A673 (cell line): Measurements from ENCODE around the gene PLXDC2.

Experiments
- EZH2 ChIP-seq: fragments of 200-600 bp; sonication (generic); IDR thresholded peaks from 2 replicates; pipeline ENCODE4 v1.6.1; 2017; ENCODE audit warnings: borderline replicate concordance, low read depth, mild to moderate bottlenecking, mixed read lengths, antibody characterized with exemption, low read length; ENCODE audit not compliant: poor library complexity, severe bottlenecking
- TF ChIP-seq, protein P1 (sequence below): fragments of 300-800, 200-600 bp; sonication (generic); conservative IDR thresholded peaks from 2 replicates; pipeline ENCODE4 v1.5.1; 2017; ENCODE audit warnings: low read depth, mild to moderate bottlenecking, antibody characterized with exemption, low read length, moderate library complexity, mixed read lengths

DNA sequence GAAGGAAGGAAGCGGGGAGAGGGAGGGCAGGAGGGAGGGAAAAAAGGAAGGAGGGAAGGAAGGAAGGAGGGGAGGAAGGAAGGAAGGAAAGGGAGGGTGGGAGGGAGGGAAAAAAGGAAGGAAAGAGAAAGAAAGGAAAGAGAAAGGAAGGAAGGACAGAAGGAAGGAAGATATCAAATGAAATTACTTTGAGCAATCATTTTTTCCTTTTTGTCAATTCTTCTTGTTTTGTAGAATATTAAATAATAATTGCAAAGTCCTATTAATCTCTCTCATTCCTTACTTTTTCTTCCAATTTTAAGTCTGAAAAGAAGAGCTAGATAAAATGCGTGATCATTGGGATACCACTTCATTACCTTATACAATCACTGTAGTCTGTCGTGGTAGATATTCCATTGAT is 117.5 kb downstream of the PLXDC2 start:
- TF ChIP-seq, protein P1, sequence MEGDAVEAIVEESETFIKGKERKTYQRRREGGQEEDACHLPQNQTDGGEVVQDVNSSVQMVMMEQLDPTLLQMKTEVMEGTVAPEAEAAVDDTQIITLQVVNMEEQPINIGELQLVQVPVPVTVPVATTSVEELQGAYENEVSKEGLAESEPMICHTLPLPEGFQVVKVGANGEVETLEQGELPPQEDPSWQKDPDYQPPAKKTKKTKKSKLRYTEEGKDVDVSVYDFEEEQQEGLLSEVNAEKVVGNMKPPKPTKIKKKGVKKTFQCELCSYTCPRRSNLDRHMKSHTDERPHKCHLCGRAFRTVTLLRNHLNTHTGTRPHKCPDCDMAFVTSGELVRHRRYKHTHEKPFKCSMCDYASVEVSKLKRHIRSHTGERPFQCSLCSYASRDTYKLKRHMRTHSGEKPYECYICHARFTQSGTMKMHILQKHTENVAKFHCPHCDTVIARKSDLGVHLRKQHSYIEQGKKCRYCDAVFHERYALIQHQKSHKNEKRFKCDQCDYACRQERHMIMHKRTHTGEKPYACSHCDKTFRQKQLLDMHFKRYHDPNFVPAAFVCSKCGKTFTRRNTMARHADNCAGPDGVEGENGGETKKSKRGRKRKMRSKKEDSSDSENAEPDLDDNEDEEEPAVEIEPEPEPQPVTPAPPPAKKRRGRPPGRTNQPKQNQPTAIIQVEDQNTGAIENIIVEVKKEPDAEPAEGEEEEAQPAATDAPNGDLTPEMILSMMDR: no peak
- TF ChIP-seq EZH2: no peak
